Panc1 (cell line): ENCODE data around the gene SLC1A3. TPM values are rescaled to one million over a fixed set of nuclear protein-coding genes. Genes with fewer than 3 reads are reported as not detected.

Experiments used
- ATAC-seq: fragments of 200-7000 bp; cut with Tn5 transposase; 2 replicates; pipeline ENCODE4 v1.9.1; 2020; ENCODE audit warnings: mild to moderate bottlenecking, moderate library complexity
- BruUV-seq: library from RNA; stranded (reverse); fragments of 400-500 nt; replicated peaks from 2 replicates; lab custom pipeline; 2021; lab: Mats Ljungman, UMichigan
- CTCF ChIA-PET: fragments of 300-600 bp; sonication (Branson Sonifier 250); formaldehyde crosslinking; loops from one replicate; lab custom pipeline; 2022; ENCODE audit warnings: antibody characterized with exemption; lab: Charles Lee
- POLR2A ChIA-PET: fragments of 300-600 bp; sonication (Branson Sonifier 250); formaldehyde crosslinking; loops from one replicate; lab custom pipeline; 2022; ENCODE audit warnings: antibody characterized with exemption; lab: Charles Lee
- DNase-seq: peaks from one replicate; pipeline ENCODE4 v3.0.0-alpha.2; 2010; ENCODE audit warnings: low read depth, low spot score
- H3K27ac ChIP-seq: 2 replicates; pipeline ENCODE4 v1.5.1; 2011; ENCODE audit warnings: mild to moderate bottlenecking, low read length, inconsistent platforms
- H3K27me3 ChIP-seq: fragments of 200-500 bp; sonication (Bioruptor generic); 2 replicates; pipeline ENCODE4 v1.6.0; 2014; ENCODE audit warnings: low read length, inconsistent platforms; ENCODE audit not compliant: control insufficient read depth, insufficient read depth
- H3K36me3 ChIP-seq: fragments of 200-500 bp; sonication (Bioruptor generic); 2 replicates; pipeline ENCODE4 v1.5.1; 2014; ENCODE audit warnings: inconsistent platforms, mild to moderate bottlenecking, low read length, moderate library complexity; ENCODE audit not compliant: control insufficient read depth, insufficient read depth
- H3K4me1 ChIP-seq: 2 replicates; pipeline ENCODE4 v1.5.1; 2011; ENCODE audit warnings: inconsistent platforms, mild to moderate bottlenecking, low read length, moderate library complexity; ENCODE audit not compliant: control insufficient read depth, insufficient read depth
- H3K4me3 ChIP-seq, 2 experiments: 2 replicates each; pipeline ENCODE4 v1.5.1; 2011 to 2012; ENCODE audit warnings: low read depth in 2 of 2, low read length in 2 of 2, mild to moderate bottlenecking in 2 of 2, inconsistent platforms in 1 of 2, moderate library complexity in 1 of 2
- H3K9me3 ChIP-seq: fragments of 200-500 bp; sonication (Bioruptor generic); 2 replicates; pipeline ENCODE4 v1.5.1; 2014; ENCODE audit warnings: low read depth, mild to moderate bottlenecking, inconsistent platforms, low read length, moderate library complexity; ENCODE audit not compliant: control insufficient read depth, insufficient read depth
- CTCF ChIP-seq: fragments of 450-650 bp; IDR thresholded peaks from 2 replicates; pipeline ENCODE4 v1.5.1; 2017; ENCODE audit warnings: mild to moderate bottlenecking
- REST ChIP-seq, 2 experiments: IDR thresholded peaks; 2 replicates each; pipeline ENCODE4 v1.6.1; 2011 to 2012; ENCODE audit warnings: low read depth in 2 of 2, control low read depth in 1 of 2, low read length in 1 of 2, mild to moderate bottlenecking in 1 of 2, moderate library complexity in 1 of 2; ENCODE audit not compliant: insufficient read depth in 1 of 2
- SIN3A ChIP-seq: IDR thresholded peaks from 2 replicates; pipeline ENCODE4 v1.6.1; 2012; ENCODE audit warnings: low read depth, mild to moderate bottlenecking, low read length, moderate library complexity, borderline replicate concordance; ENCODE audit not compliant: insufficient read depth
- TCF7L2 ChIP-seq: IDR thresholded peaks from 2 replicates; pipeline ENCODE4 v1.6.1; 2011; ENCODE audit warnings: mild to moderate bottlenecking, low read depth, low read length, inconsistent platforms
- in situ Hi-C: cut with HindIII; loops from 2 replicates; pipeline ENCODE4 v1.10.0; 2016; ENCODE audit warnings: low sequenced_read_pairs, low pct_unique_long_range_greater_than_20kb
- intact Hi-C: fragments of 100-400 bp; cut with micrococcal nuclease; formaldehyde crosslinking; loops from one replicate; pipeline ENCODE4 v1.10.0; 2022; ENCODE audit not compliant: unreplicated experiment
- total RNA-seq: library from RNA; stranded (reverse); gene quantifications from one replicate; pipeline ENCODE4 v1.2.1, GENCODE V29; 2021; ENCODE audit not compliant: unreplicated experiment

Gene SLC1A3
- total RNA-seq, 1 experiment from 2014 or later, result 0.13 TPM

- Histone ChIP-seq H3K36me3 (no peaks in the 10 kb centered on the region), H3K9me3 (no peaks in the 10 kb centered on the region), H3K4me3 (no peak overlapping the region), H3K27me3 (peaks cover 3% of the 10 kb centered on the region; the same call in 1 of the 2 replicates), H3K27ac (no peak overlapping the region), H3K4me1 (no peaks in the 10 kb centered on the region)
- in situ Hi-C loops (no loop called here), intact Hi-C loops (no loop called here)
- ATAC-seq (no peak; the same call in 1 of the 2 replicates), DNase-seq (no peak)
- no TSS peak for BruUV-seq
- TF ChIP-seq CTCF, result no peak
- ChIA-PET POLR2A (interaction anchor here (0.6 kb wide), 1 partner anchor 129 kb away, joined by 3 read pairs; no protein-coding TSS in a partner anchor), CTCF (no interaction called here)
These were observed 118.3 kb downstream of the SLC1A3 start for GRCh38 chr5:36724467-36725332.

- Histone ChIP-seq H3K36me3 (no peaks in the 10 kb centered on the region), H3K4me1 (no peaks in the 10 kb centered on the region), H3K27me3 (no peaks in the 10 kb centered on the region; the same call in 1 of the 2 replicates), H3K4me3 (no peak overlapping the region), H3K9me3 (no peaks in the 10 kb centered on the region), H3K27ac (no peak overlapping the region)
- CTCF ChIA-PET, result no interaction called here
- intact Hi-C loops (no loop called here), in situ Hi-C loops (no loop called here)
- DNase-seq (no peak), ATAC-seq (no peak)
- POLR2A ChIA-PET, result no interaction called here
- TF ChIP-seq REST (IDR thresholded peaks at IDR 0.05; ENCODE audit: insufficient read depth in 1 of 2, low read depth in 2 of 2, low read length in 1 of 2) (no peak), SIN3A (no peak), CTCF (no peak), TCF7L2 (no peak)
- no TSS peak for BruUV-seq
These were observed 119.9 kb downstream of the SLC1A3 start for GRCh38 chr5:36726317-36726716.
